Muscle of leg (tissue), 16 donors: ENCODE data around the gene PCDHA9. TPM values are rescaled to one million over a fixed set of nuclear protein-coding genes. Genes with fewer than 3 reads are reported as not detected.
"Not testable (repeated sequence)": the region's sequence is repeated elsewhere in the genome, so short reads cannot be mapped to it uniquely, and the experiment has no call there.

Experiments used
- DNase-seq: peaks from one replicate; pipeline ENCODE4 v3.0.0; 2013
- H3K27ac ChIP-seq: one replicate; pipeline ENCODE4 v1.5.1; 2013; ENCODE audit warnings: mild to moderate bottlenecking, low read length, control low read depth
- H3K27me3 ChIP-seq: one replicate; pipeline ENCODE4 v1.6.1; 2013; ENCODE audit warnings: low read length; ENCODE audit not compliant: control insufficient read depth, insufficient read depth
- H3K36me3 ChIP-seq: one replicate; pipeline ENCODE4 v1.6.1; 2013; ENCODE audit warnings: low read length; ENCODE audit not compliant: control insufficient read depth, insufficient read depth
- H3K4me1 ChIP-seq: one replicate; pipeline ENCODE4 v1.6.1; 2013; ENCODE audit warnings: low read length; ENCODE audit not compliant: control insufficient read depth, insufficient read depth
- H3K4me3 ChIP-seq: one replicate; pipeline ENCODE4 v1.5.1; 2013; ENCODE audit warnings: low read length, control low read depth
- H3K9me3 ChIP-seq: replicated peaks from 2 replicates; pipeline ENCODE4 v1.6.1; 2013; ENCODE audit warnings: low read depth, low read length; ENCODE audit not compliant: control insufficient read depth
- WGBS: methylation state at CpG from one replicate; pipeline ENCODE4 v1.1.5; 2013; ENCODE audit warnings: missing lambda C conversion rate; ENCODE audit not compliant: insufficient coverage; 5-methylcytosine and 5-hydroxymethylcytosine counted together
- long read RNA-seq, 11 donors: transcript quantifications; one replicate each; lab custom pipeline, GENCODE V29; 2026
- polyA plus RNA-seq, 8 donors: library from polyadenylated mRNA; unstranded; fragments of 120-200 nt; gene quantifications; one replicate each; pipeline versions ENCODE4 v1.2.1 to v1.2.3, GENCODE V29; 2013; ENCODE audit warnings: inconsistent platforms in 1 of 8, low replicate concordance in 1 of 8; ENCODE audit not compliant: insufficient read length in 8 of 8, insufficient read depth in 1 of 8
- total RNA-seq: library from RNA; stranded (reverse); fragments of 120-200 nt; gene quantifications from one replicate; pipeline ENCODE4 v1.2.4, GENCODE V29; 2013

Gene PCDHA9
- 0.04 TPM for total RNA-seq
- under 1 TPM in 4 of 8 donors, not detected in 4; 0.03 to 0.05 (median 0.03) TPM for polyA plus RNA-seq
- long read RNA-seq, donor 1, result 0 reads
- long read RNA-seq, donor 2, result 0 reads
- long read RNA-seq, donor 3, result 0 reads
- long read RNA-seq, donor 4, result 0 reads
- long read RNA-seq, donor 5, result 0 reads
- long read RNA-seq, donor 6, result 0 reads
- long read RNA-seq, donor 7, result 0 reads
- long read RNA-seq, donor 8, result 0 reads
- long read RNA-seq, donor 9, full-length matches to known transcripts, result 1 of 1 reads
- long read RNA-seq, donor 9, partial matches to known transcripts, result 0 of 1 reads
- long read RNA-seq, donor 9, other reads (novel, unspliced or antisense), result 0 of 1 reads
- long read RNA-seq, donor 10, result 0 reads
- long read RNA-seq, donor 11, result 0 reads

- H3K27ac ChIP-seq, H3K36me3 ChIP-seq, H3K4me3 ChIP-seq, H3K9me3 ChIP-seq, DNase-seq, H3K27me3 ChIP-seq, H3K4me1 ChIP-seq: not testable (repeated sequence)
- WGBS, result 40% methylated on average over 2 of the region's 48 CpGs
Measured at GRCh38 chr5:140848139-140849102, at the start of gene PCDHA9. Gene PCDHA9, plus strand, starts transcription at chr5:140848382. Its CDS starts 114 bp downstream, at chr5:140848496.

GRCh38 chr5:140800816-140801493, 47.2 kb upstream of the PCDHA9 start, which contains the start of gene PCDHA3:
Gene PCDHA3, plus strand, starts transcription at chr5:140801057.
- H3K9me3 ChIP-seq, result peaks cover 24% of the 10 kb centered on the region
- DNase-seq, result peak; percentile 6
- H3K36me3 ChIP-seq, result no peaks in the 10 kb centered on the region
- no peaks in the 10 kb centered on the region for H3K4me1 ChIP-seq
- 18% methylated on average over 13 of the region's 29 CpGs for WGBS
- H3K4me3 ChIP-seq, result no peak within 1 kb of the TSS
- H3K27me3 ChIP-seq, result peaks cover 6% of the 10 kb centered on the region
- H3K27ac ChIP-seq, result no peak within 1 kb of the TSS

GRCh38 chr5:140801494-140801841, 46.7 kb upstream of the PCDHA9 start:
- H3K27me3 ChIP-seq, result peaks cover 6% of the 10 kb centered on the region
- H3K9me3 ChIP-seq, result peaks cover 21% of the 10 kb centered on the region
- H3K4me1 ChIP-seq, result no peaks in the 10 kb centered on the region
- no peak for DNase-seq
- no peaks in the 10 kb centered on the region for H3K36me3 ChIP-seq
- H3K4me3 ChIP-seq, result no peak overlapping the region
- no peak overlapping the region for H3K27ac ChIP-seq
- WGBS, result 9% methylated on average over 13 of the region's 16 CpGs

- H3K4me1 ChIP-seq, DNase-seq, H3K36me3 ChIP-seq, H3K27ac ChIP-seq, H3K4me3 ChIP-seq, H3K27me3 ChIP-seq: not testable (repeated sequence)
- 49% methylated on average over 42 of the region's 45 CpGs for WGBS
- H3K9me3 ChIP-seq, result peaks cover 17% of the 10 kb centered on the region
Measured at GRCh38 chr5:140802381-140802780, 45.8 kb upstream of the PCDHA9 start.

GRCh38 chr5:140802781-140803271, 45.4 kb upstream of the PCDHA9 start:
- H3K9me3 ChIP-seq, result peaks cover 17% of the 10 kb centered on the region
- 44% methylated on average over 53 of the region's 53 CpGs for WGBS
- no peak overlapping the region for H3K4me3 ChIP-seq
- no peaks in the 10 kb centered on the region for H3K4me1 ChIP-seq
- H3K36me3 ChIP-seq, result no peaks in the 10 kb centered on the region
- no peak for DNase-seq
- no peak overlapping the region for H3K27ac ChIP-seq
- peaks cover 6% of the 10 kb centered on the region for H3K27me3 ChIP-seq

- 22% methylated on average over 18 of the region's 47 CpGs for WGBS
- Histone ChIP-seq H3K27me3 (peaks cover 3% of the 10 kb centered on the region), H3K4me3 (no peak within 1 kb of the TSS), H3K4me1 (no peaks in the 10 kb centered on the region), H3K36me3 (no peaks in the 10 kb centered on the region), H3K27ac (no peak within 1 kb of the TSS), H3K9me3 (peaks cover 13% of the 10 kb centered on the region)
- no peak for DNase-seq
Measured at GRCh38 chr5:140806834-140807775, 41.1 kb upstream of the PCDHA9 start, which contains the start of gene PCDHA4. Gene PCDHA4, plus strand, starts transcription at chr5:140807068.

- DNase-seq, H3K27ac ChIP-seq, H3K4me3 ChIP-seq, H3K4me1 ChIP-seq, H3K9me3 ChIP-seq, H3K36me3 ChIP-seq, H3K27me3 ChIP-seq: not testable (repeated sequence)
- WGBS, result 58% methylated on average over 59 of the region's 62 CpGs
Measured at GRCh38 chr5:140808241-140808888, 39.8 kb upstream of the PCDHA9 start.

- peaks cover 3% of the 10 kb centered on the region for H3K9me3 ChIP-seq
- no peak for DNase-seq
- WGBS, result 67% methylated on average over 43 of the region's 43 CpGs
Measured at GRCh38 chr5:140808889-140809291, 39.3 kb upstream of the PCDHA9 start.

More at GRCh38 chr5:140808889-140809291, 39.3 kb upstream of the PCDHA9 start:
- Histone ChIP-seq H3K27me3 (no peaks in the 10 kb centered on the region), H3K4me3 (no peak overlapping the region), H3K27ac (no peak overlapping the region), H3K36me3 (no peaks in the 10 kb centered on the region), H3K4me1 (no peaks in the 10 kb centered on the region)
